HG03457 (cell line): ENCODE measurements around the gene GAGE10.
"Not testable (repeated sequence)": the region's sequence is repeated elsewhere in the genome, so short reads cannot be mapped to it uniquely, and the experiment has no call there.

ENCODE experiments used
- ATAC-seq: cut with Tn5 transposase; IDR thresholded peaks from one replicate; pipeline ENCODE4 v1.9.1; 2021; ENCODE audit warnings: moderate number of reproducible peaks; ENCODE audit not compliant: unreplicated experiment

GAGE10 gene

DNA sequence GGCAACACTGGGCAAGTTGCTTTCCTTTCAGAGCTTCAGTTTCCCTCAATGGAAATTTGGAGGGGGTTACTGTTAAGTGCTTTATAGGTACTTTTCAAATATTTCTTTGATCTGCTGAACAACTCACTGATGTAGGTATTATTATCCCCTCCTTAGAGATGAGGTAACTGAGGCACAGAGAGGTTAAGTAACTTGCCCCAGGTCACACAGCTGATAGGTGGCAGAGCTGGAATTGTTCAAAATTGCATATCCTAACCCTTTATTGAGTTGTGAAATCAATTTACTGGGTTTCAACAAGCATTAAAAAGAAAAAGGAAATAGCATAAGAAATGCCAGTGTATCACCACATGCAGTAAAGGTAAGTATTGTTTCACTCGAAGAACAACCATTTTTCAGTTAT lies 27.2 kb upstream of the GAGE10 start:
- no peak for ATAC-seq

DNA sequence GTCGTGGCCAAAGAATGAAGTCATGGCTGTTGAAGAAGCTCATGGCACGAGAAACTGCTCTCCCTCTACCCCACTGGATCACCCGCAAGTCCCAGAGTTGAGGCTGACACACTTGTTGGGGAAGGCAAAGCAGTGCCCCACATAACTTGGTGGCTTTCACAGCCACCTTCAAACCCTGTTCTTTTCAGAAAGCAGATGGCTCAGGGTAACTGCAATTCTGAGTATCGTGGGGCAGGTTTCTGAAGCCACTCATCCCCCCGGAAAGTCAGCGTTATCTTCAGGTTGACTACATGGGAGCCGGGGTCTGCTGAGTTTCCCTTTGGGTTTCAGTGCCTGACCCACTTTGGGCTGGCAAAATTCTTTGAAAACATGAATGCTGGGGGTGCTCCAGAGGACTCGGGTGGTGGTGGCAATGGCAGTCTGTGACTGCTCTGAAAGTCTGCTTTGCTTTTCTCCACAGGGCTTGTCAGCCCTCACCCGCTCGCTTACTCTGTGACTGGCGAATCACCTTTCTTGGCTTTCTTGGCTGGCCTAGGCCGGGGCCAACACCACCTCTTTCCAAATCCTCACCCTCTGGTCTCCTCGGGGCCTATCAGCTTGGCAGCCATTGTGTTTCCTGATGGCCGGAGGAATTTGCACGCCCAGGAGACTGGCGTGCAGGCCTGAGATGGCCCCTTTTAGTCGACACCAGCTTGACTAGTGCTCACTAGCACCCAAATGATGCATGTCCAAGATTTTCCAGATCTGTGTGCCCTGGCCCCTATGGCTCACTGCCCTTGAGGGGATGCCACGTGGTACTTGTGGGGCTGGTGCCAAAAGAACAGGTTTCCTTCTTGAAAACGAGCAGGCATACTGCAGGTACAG lies 26.5 kb upstream of the GAGE10 start:
- ATAC-seq, result no peak

DNA sequence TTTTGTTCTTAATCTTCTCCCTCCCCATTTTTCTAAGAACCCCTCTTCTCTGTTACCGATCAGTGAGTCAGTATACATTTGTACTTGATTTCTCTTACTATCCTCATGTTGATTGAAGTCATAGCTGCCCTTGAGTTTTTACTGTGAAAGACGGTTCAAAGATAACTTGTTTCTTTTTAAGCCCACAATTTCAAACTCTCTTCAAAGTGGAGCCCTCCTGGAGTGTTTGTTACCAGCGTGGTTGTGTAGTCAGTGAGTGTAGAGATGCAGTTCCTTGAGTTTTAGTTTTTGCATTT lies 26.0 kb upstream of the GAGE10 start:
- no peak for ATAC-seq

DNA sequence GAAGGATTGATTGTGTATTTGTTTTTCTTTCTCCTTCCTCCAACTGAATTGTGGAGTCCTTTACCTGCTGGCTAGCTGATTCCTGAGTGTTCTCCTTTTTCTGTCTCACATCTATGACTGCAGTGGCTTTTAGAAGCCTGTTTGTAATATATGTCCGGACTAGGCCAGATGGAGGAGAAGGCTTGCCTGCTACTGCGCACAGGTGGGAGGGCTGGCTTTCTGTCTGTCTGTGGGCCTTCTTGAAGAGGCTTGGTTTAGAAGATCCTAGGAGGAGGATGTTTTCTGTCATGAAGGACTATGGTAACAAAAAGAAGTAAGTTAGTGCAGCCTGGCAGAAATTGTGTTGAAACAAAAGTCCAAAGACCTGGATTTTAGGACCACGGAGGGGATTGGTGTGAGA lies 25.4 kb upstream of the GAGE10 start:
- no peak for ATAC-seq

DNA sequence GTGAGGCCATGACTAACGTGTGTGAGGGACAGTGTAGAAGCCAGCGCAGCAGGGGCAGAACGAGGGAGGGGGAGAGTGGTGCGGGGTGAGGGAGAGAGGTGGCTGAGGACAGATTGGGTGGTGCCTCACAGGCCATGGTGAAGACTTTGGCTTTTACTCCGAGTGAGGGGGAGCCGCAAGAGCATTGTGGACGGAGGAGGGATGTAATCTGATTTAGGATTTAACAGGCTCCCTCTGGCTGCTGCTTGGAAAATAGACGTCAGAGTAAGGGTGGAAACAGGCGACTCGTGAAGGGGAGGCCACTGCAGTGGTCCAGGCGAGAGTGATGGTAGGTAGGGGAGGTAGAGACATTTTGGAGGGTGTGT lies 20.8 kb upstream of the GAGE10 start:
- ATAC-seq, result no peak

DNA sequence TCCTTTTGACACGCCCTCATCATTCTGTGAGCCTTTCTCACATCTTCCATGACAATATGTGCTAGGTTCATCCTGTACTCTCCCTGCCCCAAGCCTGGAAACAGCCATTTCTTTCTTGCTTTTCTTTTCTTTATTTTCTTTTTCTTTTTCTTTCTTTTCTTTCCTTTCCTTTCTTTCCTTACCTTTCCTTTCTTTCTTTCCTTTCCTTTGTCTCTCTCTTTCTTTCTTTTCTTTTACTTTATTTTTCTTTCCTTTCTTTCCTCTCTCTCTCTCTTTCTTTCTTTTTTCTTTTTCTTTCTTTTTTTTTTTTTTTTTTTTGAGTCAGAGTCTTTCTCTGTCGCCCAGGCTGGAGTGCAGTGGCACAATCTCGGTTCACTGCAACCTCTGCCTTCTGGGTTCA lies 19.2 kb upstream of the GAGE10 start:
- no peak for ATAC-seq

DNA sequence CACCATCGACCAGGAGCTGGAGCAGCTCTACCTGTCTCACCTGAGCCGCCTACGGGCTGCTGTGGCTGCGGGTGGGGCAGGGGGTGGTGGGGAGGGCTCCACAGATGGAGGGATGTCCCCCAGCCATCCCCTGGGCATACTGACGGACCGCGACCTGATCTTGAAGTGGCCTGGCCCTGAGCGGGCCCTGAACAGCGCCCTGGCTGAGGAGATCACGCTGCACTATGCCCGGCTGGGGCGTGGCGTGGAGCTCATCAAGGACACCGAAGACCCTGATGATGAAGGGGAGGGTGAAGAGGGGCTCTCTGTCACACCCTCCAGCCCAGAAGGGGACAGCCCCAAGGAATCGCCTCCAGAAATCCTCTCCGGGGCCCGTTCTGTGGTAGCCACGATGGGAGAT lies 17.3 kb upstream of the GAGE10 start:
- no peak for ATAC-seq

DNA sequence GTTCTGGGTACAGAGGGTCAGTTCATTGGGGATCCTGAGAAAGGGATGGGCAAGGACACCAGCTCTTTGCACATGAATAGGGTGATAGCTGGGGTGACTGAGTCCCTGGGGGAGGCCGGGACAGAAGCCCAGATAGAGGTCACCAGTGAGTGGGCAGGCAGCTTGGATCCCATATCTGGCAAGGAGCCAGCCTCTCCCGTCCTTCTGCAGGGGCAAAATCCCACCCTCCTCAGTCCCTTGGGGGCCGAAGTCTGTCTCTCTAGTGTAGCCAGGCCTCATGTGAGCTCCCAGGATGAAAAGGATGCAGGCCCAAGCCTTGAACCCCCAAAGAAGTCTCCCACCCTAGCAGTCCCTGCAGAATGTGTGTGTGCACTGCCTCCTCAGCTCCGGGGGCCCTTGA lies 16.9 kb upstream of the GAGE10 start:
- no peak for ATAC-seq

DNA sequence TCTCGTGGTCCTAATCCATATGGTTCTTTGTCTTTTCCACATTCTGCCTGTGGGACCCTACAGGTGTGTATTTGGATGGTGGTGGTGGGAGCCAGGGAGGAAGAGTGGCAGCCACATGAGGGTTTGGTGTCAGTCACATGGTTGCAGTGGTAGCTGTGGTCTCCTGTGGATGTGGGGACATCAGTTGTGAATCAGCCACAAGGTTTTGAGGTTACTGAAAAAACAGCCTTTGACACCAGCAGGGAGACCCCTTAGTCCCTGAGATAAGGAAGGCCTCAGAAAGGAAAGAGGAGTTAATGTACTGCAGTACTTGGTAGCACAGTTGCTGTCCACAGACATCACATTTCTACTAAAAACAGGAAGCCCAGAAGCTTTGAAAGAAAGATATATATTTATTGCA lies 15.8 kb upstream of the GAGE10 start:
- no peak for ATAC-seq

DNA sequence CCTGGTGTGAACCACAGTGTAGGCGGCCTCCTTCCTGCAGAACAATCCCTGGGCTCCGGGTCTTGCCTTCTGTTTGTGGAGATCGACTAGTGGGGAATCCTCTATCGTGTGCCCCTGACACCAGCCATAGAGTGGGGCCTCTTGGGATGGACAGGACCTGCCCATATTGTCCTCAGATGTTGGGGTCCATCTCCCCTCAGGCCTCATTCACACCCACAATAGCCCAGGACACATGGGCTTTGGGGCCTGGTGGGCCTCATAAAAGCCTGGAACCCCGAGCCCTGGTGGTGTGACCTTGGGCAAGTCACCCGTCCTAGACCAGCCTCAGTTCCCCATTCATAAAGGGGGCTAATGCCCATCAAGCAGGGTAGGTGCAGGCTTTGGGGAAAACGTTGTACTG lies 13.2 kb upstream of the GAGE10 start:
- ATAC-seq, result no peak

DNA sequence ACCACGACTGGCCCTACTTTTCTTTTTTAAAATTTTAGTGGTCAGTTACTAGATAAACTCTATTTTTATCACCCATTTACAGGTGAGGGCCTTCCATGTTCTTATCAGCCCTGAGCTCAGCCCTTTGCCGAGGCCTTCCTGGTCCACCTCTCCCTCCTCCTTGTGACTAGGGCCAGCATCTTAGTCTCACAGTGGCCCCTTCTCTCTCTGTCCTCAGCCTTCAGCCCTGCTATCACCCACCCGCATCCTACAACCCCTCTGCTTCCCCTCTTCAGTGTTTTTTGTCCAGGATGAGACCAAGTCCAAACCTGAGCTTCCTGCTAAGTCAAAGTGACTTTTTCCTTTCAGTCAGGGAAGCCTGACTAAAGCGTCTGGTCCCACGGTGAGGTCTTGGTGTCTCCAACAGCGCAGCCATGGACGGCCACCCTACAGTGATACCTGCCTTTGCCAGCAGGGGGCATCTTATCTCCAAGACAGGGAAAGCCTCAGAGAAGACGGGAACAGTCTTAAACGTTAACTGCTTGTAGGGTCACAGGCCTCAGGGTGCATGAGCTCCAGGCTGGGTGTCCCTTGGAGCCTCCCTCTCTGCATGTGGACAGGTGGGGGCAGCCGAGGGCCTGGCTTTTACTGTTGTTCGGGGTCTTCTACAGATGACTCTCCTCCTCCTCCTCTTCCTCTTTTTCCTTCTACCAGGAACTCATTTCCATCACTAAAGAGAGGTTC lies 11.7 kb upstream of the GAGE10 start:
- no peak for ATAC-seq

DNA sequence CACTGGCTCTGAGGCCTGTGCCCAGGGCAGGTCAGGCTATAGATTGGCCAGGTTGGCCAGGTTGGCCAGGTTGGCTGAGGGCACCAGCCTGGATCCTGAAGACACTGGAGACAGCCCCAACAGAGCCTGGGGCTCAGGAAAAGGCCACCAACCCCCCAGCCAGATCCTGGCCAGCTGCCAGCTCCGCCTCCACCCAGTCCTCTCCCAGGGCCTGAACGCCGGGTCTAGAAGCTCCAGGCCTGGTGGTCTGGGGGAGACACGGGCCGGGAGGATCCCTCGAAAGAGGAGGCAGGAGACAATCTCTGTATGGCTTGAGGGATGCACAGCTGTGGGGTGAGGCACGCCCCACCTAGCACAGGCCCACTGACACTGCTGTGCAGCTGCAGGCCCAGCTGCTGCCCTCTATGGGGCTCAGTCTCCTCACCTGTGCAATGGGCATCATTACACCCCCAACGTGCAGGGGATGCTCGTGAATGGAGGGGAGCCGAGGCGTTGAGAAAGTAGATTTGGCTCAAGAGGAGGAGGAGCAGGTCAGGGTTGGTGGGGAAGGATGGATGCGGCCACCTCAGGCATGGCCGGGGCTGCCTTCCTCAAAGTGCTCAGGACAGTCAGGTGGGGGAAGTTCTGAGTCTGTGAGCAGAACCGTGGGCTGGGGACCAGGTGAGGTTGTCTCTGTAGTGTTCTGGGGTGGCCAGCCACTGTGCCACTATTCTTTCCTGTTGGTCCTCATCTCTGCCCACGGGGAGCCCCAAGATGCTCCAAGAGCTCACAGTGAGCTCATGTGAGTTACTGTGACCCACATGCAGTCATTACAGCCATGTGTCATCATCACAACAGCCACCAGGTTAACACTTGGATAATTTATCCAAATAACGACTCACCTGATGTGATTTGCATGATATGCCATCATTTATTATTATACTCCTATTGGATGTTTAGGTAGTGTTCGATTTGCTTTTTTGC lies 10.8 kb upstream of the GAGE10 start:
- ATAC-seq, result no peak

DNA sequence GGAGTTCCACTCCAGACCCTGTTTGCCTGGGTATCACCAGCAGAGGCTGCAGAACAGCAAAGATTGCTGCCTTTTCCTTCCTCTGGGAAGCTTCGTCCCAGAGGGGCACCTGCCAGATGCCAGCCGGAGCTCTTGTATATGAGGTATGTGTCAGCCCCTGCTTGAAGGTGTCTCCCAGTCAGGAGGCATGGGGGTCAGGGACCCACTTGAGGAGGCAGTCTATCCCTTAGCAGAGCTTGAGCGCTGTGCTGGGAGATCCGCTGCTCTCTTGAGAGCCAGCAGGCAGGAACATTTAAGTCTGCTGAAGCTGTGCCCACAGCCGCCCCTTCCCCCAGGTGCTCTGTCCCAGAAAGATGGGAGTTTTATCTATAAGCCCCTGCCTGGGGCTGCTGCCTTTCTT lies 4.2 kb upstream of the GAGE10 start:
- not testable (repeated sequence) for ATAC-seq

DNA sequence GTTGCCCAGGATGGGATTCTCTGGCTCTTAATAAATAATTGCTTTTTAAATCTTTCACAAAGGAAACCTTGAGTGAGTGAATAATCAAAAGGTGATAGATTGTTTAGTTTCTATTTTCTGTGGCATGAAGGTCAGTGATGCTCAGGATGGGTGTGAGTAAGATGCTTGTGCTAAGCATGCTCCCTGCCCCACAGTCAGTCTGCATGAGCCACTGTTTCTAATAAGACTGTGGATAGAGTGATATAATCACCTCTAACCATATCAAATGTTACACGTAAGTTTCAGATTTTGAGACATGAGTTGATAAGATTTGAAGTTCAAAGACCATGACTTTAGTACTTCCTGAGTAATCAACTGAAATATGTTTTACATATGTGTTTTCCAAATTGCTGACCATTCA lies 2.7 kb upstream of the GAGE10 start:
- no peak for ATAC-seq

DNA sequence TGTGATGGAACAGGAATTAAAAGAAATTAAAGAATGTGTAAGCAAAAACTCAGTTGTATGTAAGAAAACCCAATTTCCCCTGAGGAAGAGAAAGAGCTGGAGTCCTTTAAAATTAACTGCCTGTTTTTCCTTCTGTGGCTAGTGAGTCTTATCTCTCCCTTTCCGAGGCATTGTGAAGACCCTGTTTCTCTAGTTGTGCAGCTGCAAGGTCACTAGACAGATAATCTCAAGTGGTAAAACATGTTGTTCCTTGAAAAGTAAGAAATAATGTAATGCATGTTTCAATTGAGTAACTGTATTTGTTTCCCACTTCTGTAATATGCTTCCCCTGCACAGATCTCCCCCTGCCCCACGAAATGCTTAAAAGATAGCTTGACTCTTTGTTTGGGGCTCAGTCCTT lies 4.3 kb downstream of the GAGE10 start:
- not testable (repeated sequence) for ATAC-seq

DNA sequence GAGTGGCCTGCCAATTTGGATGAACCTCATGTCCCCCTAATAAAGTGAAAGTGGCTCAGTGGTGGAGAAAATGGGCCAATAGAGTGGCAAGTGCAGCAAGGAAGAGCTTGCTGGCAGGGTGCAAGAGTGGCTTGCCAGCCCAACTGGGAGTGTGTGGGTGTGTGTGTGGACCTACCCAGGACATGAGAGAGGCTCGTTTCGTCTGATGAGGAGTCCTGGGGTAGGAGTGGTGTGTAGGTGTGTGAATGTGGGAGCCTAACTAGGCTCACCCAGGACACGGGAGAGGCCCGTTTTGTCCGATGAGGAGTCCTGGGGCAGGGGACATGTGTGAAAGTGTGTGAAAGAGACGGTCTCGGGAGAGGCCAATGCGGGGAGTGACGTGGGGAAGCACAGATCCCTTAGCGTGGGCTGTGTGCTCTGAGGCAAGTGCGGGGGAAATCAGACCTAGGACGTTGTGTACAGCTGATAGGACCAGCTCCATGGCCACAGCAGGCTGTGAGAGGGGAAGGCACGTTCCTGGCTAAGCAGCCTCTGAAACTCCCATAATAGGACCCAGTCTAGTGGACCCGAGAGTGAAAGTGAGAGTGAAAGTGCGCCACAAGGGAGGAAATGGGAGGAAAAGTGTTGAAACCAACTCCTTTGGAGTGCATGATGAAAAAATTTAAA lies 5.3 kb downstream of the GAGE10 start:
- no peak for ATAC-seq

DNA sequence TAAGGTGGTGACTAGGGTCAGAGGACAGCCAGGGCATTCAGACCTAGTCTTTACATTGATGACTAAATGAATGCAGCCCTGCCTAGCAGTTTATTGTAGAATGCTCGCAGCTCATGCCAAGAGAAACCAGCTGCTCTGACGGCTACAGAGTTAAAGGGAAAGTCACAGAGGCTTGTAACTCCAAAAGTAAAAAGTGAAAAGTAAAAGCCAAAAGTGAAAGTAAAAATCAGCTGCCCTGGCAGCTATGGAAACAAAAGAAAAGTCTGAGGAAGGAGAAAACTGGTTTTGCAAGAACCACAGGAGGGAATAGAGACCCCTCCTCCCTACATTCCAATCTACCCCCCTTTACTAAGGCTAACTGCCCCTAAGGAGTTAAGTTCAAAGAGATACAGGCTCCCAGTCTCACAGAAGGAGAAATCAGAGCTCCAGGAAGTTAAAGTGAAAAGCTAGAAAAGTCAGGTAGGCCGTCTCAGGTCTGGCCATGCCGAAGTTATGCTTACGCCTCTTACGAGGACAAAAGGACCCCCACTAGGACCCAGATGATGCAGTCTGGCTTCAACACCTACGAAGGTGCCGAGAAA lies 6.0 kb downstream of the GAGE10 start:
- no peak for ATAC-seq

DNA sequence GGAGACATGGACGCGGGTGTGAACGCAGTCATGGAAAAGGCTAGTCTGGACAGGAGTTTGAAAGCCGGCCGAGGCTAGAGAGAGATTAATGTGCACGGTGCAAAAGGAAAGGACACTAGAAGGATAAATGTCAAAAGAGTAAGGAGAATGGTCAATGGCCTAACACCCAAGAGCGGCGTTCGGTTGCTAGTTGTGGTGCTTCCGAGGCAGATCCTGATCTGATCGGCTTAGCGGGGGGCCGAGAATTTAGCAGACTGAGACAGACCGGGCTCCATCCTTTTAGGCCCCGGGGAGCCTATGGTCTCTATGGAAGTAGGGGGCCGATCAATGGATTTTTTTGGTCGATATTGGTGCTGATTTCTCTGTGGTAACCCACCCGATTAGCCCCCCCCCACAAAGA lies 6.9 kb downstream of the GAGE10 start:
- no peak for ATAC-seq

DNA sequence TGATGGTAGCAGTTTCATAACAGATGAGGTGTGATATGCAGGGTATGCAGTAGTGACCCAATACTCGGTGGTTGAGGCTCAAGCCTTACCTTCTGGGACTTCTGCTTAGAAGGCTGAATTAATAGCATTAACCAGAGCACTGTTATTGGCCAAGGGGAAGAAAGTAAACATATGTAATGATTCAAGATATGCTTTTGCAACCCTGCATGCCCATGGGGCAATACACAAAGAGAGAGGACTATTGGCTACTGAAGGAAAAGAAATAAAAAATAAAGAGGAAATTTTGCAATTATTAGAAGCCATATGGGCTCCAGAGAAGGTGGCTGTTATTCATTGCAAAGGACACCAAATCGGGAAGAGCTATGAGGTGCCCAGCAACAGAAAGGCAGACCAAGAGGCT lies 8.7 kb downstream of the GAGE10 start:
- ATAC-seq, result no peak

DNA sequence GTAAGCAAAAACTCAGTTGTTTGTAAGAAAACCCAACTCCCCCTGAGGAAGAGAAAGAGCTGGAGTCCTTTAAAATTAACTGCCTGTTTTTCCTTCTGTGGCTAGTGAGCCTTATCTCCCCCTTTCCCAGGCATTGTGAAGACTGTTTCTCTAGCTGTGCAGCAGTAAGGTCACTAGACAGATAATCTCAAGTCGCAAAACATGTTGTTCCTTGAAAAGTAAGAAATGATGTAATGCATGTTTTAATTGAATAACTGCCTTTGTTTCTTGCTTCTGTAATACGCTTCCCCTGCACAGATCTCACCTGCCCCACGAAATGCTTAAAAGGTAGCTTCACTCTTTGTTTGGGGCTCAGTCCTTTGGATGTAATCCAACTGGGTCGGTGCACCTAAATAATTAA lies 12.6 kb downstream of the GAGE10 start:
- ATAC-seq, result no peak

DNA sequence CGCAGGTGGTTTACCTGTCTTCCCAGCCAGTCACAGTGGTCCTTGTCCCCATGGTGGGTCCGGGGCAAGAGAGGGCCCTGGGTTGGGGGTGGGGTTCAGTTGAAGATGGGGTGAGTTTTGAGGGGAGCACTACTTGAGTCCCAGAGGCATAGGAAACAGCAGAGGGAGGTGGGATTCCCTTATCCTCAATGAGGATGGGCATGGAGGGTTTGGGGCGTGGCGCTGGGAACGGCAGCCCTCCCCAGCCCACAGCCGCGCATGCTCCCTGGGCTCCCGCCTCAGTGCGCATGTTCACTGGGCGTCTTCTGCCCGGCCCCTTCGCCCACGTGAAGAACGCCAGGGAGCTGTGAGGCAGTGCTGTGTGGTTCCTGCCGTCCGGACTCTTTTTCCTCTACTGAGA lies 18.3 kb downstream of the GAGE10 start, which contains the start of gene GAGE12J:
GAGE12J (plus strand) TSS at position 301 of the 400 bp plus-strand sequence. CDS start 1,157 bp downstream, outside the sequence.
- ATAC-seq, result not testable (repeated sequence)
